HL-60/S4 (cell line): ENCODE measurements around the gene AQP3.
"Not testable (repeated sequence)": the region's sequence is repeated elsewhere in the genome, so short reads cannot be mapped to it uniquely, and the experiment has no call there.

Source experiments
- in situ Hi-C: fragments of 300-500 bp; cut with MboI; formaldehyde crosslinking; loops from 2 replicates; pipeline ENCODE4 v1.14.3; 2022; ENCODE audit warnings: low sequenced_read_pairs

AQP3 gene

DNA sequence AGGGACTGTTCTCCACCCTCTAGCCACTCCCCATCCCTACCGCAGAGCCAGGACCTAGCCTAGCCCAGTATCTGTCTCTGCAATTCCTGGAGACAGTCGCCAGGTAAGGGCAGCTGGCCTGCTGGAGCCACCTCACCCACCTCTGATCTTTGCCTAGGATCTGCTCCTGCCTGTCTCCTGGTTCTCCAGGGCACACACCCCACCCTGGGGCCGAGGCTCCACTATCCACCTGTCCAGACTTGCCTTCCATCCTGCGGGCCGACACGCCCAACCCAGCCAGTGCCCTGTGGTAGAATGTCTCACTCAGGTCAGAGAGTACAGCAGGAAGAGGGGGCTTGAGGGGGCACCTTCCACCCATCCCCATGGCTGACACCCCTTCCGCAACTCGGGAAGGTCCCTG, 29.3 kb downstream of the AQP3 start:
- in situ Hi-C loops: no loop called here

DNA sequence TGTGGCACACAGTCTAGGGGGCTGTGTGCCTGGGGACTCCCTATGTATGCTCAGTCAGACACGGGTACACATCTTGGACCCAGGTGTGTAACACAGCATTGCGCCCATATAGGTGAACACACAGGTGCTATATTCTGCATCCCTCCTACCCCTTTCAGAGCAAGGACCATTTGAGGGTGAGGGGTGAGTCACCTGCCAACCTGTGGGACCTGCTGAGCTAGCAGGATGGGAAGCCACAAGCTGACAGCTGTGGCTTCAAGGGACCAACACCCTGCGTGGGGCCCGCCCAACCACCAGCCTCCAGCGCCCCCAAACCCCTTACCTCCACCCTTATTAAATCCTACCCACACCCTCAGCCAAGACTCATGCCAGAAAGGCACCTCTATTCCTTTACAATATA, 30.4 kb downstream of the AQP3 start:
- in situ Hi-C loops: no loop called here

DNA sequence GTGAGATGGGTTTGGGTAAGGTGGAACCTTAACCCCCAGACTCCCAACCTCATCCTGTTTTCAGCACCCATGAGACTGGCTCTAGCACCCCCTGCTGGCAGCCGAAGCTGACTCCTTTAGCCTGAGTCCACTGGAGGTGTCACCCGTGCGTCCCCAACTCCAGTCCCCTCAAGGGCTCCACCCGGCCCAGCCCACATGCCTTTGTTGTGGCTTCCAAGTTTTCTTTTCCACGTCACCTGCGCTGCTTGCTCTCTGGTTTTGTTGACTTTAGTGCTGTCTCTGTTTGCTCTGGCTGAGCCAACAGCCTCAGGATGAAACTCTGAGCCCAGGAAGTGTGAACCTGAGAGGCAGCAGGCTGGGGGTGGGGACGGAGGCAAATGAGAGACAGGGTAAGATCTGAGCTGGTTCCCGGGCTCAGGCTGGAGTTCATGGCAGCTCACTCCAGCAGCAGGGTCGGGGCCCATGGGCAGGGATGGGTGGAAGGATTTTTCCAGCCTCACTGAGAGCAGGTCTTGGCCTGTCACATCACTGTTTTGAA, 31.8 kb downstream of the AQP3 start:
- in situ Hi-C loops: no loop called here

DNA sequence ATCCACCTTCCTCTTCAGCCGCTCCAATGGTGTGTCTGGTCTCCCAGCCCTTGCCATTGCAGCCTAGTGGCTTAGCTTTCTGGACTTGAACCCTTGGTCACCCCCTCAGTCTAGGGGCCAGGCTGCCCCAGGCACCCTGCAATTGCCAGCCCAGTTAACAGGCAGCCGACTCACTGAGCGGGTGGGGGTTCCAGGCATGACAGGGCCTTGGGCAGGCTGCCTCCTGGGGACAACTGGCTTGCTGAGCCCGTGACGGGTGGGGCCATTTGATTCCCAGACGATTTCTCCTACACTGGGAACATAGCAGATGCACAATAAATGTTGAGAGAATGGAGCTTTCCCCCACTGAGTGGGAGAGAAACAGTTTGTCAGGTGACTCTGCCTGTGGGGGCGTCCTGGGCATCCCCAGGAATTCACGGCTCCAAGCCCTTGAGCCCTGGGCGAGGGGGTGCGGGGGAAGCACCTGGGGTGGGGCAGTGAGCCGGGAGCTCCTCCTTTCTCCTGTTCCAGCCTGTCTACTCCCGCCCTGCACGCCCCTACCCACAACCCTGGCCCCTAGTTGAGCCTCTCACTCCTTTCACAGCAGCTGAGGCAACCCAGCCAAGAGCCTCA, 32.4 kb downstream of the AQP3 start:
- in situ Hi-C loops: no loop called here

DNA sequence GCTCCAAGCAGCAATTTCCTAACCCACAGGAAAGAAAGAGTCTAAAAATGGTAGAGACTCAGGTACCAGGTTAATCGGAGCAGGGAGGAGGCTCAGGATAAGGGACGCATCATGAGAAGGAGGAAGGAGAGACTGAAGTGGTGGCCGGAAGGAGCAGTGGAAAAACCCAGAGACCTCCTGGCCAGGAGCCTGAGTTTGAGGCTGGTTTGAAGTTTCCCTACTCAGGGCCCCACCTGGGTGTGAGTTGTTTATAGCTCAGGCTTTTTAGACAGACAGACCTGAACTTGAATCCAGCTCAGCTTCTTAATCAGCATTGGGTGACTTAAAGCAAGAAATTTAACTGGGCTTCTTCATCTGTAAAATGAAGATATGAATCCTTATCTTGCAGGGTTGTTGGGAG, 33.1 kb downstream of the AQP3 start:
- in situ Hi-C loops: no loop called here

DNA sequence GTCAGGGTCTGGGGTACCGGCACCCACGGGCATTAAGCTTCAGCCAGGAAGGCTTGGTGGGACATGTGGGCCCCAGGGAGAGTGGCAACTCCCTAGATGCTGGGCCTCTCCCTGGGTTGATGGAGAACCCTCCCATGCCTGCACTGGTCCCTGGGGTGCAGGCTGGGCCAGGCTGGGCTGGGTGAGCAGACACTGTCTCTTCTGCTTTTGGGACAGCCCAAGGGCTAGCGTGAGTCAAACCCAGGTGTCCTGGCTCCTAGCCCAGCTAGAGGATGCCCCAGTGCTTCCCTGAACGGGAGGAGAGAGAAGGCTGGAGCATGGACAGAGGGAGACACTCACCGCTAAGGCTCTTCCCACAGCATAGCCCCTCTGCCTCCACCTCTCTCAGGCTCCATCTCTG, 39.3 kb downstream of the AQP3 start:
- in situ Hi-C loops: no loop called here

DNA sequence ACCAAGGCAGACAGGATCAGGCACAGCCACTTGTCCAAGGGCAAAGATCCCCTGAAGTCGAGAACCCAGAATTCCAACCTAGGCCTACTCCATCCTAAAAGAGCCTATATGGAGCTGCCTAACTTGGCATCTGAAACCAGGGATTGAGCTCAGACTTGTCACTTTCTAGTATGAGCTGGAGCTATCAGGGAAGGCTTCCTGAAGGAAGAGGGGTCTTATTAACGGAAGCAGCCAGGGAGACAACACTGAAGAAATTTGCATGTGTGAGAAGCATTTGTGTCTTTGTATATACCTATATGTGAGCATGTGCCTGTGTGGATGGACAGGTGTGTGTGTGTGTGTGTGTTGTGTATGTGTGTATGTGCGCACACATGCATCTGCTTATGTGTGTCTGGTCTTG, 40.3 kb downstream of the AQP3 start:
- in situ Hi-C loops: no loop called here

DNA sequence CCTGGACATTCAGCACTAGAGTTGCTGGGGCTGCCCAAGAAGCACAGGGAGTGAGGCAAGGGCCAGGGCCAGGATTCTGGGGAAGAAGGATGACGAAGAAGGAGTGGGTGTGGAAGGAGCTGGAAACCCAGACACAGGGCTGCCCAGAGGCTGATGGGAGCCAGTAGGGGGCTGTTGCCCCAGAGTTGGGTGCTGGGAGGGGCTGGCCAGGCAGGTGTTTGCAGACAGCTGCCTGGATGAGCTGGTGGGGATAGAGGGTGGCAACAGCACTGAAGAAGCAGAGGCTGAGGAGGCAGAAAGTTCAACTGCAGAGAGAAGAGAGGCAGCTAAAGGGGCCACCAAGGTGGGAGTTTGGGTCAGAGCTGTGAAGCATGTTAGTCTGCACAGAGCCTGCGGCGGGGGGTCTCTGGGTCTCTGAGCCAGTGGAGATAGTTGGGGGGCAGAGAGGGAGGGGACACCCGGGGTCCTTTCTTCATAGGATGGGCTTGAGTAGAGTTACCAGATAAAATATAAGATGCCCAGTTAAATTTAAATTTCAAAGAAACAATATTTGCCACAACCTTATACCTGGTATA, 42.5 kb downstream of the AQP3 start:
- in situ Hi-C loops: no loop called here

DNA sequence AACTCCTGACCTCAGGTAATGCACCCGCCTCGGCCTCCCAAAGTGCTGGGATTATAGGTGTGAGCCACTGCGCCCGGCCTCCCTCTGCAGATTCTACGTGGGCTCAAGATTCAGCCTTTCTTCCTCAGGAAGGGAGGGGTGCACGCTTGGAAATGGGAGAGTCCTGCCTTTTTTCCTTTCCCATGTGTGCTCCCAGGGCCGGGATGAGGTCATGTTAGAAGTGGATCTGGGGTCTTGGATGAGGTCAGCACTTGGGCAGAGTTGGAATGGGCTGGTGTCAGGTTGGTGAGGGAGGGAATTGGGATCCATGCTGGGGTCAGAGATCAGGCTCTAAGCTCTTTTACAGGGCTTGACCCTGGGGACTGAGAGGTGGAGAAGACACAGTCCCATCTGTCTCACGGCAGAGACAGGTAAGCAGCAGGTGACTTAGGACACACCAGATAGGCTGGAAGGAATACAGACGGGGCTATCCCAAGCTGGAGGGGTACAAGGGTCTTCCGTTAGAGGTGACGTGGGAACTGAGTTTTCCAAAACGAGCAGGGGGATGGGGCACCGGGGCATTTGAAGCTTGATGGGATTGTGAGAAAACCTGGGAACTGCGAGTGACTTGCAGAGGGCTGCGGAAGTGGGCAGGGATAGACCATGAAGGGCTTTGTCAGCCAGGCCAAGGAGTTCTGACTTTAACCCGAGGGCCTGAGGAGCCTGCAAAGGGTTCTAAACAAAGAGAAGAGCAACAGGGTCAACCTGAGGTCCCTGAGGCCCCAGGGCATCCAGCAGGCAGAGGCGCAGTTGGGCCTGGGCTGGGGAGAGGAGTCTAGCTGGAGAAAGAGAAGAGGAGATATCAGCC, 43.2 kb downstream of the AQP3 start:
- in situ Hi-C loops: no loop called here

DNA sequence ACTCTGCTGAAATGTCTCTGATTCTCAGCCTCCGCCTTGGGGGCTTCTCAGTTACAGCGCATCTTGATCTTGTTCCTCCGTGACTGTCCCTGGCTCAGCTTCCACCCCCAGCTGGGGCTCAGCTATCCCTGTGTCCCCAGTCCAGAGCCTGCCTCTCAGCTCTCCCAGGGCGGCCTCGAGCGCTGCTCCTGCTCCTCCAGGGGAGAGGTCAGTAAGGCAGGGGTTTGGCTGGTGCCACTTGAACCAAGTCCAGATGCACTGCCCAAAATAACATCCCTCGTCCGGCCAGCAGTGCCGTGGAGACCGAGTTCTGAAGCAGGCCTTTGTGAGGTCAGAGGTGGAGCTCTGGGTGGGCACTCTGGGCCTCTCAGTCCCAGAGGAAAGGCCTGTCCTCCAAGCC, 45.0 kb downstream of the AQP3 start, which contains the start of gene AQP7:
TSS of gene AQP7 (minus strand) at position 198 of the 400 bp plus-strand sequence. CDS start 1,306 bp downstream, outside the sequence.
- in situ Hi-C loops: not testable (repeated sequence)

DNA sequence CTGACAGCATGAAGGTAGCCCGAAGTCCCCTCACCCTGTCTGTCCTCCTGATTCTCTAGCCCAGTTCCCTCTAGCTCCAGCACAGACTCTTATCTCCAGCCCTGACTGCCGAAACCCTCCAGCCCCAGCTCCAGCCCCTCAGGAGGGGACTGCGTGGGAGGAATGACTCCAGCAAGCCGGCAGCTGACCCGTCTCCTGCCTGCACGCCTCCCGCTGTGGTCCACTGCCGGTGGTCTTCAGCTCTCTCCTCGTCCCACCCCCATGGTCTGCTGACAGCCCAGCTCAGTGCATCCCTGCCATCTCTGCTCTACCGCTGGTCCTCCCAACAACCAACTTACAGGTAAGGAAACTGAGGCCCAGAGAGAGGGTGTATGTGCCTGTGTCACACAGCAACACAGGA, 45.6 kb downstream of the AQP3 start:
- in situ Hi-C loops: not testable (repeated sequence)

DNA sequence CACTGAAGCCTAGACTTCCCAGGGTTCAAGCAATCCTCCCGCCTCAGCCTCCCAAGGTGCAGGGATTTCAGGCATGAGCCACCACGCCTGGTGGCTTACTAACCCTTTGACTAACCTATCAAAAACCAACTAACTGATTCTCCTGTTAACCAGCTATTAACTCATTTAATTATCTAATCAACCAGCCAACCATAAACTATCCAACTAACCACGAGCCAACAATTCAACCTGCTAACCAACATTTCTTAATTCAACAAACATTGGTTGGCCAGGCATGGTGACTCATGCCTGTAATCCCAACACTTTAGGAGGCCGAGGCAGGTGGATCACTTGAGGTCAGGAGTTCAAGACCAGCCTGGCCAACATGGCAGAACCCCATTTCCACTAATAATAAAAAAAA, 48.3 kb downstream of the AQP3 start:
- in situ Hi-C loops: not testable (repeated sequence)

DNA sequence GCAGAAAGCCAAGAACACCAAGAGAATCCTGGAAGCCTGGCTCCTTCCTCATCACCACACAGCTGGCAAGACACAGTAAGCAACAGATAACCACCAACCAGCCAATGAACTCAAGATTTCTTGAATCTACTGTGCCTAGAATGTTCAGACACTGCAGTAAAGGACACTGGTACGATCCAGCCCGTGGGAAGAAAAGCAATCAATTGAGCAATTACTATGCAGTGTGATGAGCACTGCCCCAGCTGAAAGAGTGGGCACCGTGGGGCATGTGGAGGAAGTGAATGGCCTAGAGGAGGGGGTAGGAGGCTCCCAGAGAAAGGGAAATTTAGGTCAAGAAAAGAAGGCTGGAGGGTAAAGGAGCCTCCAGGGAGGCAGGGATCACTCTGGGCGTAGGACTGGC, 49.6 kb downstream of the AQP3 start:
- in situ Hi-C loops: not testable (repeated sequence)

DNA sequence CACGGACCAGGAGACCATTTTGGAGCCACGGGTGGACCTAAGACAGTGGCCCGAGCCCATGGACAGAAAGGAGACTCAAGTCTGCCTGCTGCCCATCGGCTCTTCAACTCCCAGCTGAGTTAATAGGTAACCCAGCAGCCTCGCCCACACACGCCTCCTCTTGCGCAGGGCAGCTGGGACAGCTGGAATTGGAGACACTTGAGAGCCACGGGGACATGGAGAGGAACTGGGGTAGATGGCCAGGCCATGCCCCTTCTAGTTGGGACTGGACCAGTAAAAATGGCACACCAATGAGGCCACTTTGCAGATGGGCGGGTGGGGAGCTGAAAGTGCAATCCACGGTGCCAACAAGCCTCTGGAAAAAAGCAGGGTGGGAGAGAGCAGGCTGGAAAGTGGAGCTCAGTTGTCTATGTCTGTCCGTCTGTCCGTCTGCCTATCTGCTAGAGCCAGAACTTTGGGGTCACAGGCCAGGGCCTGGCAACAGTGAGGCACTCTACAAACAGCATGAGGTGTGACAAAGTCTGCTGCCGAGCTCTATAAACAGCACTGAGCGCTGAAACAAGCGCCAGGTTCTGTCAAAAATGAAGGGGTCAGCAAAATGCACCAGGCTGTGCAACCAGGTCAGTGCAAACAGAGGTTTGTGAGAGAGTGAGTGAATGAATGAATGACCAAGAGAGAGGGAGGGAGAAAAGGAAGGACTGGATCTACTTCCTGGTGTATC, 52.1 kb downstream of the AQP3 start:
- in situ Hi-C loops: not testable (repeated sequence)

DNA sequence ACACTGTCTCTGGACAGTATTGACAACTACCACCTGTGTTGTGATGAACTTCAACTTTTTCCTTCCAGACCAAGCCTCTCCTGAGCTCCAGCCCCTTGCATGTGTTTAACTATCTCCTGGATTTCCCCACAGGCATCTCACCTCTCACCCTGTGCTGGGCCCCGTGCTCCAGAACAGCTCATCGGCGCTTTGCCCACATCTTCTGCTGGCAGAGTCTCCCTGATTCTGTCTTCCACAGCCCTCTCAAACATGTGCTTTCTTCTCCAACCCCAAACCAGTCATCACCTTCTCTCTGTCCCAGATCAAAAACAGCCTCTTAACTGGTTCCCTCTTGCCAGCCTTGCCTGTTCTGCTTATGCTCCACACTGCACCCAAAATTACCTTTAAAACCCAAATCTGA, 53.4 kb downstream of the AQP3 start:
- in situ Hi-C loops: not testable (repeated sequence)

DNA sequence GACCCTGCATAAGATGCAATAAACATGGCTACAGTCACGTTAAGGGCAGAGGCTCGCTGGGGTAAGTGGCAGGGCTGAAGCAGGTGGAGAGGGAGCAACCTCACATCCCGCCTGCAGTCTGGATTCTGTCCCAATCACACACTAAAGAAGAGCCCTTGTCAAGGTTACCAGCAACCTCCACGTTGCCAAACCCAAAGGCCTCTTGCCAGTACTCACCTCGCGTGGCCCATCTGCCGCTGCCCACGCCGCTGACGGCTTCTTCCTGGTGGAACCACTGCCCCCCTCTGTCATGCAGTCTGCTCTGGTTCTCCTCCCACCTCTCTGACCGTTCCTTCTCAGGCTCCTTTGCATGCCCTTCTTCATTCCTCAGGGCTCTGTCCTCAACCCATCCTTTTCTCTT, 53.8 kb downstream of the AQP3 start:
- in situ Hi-C loops: no loop called here

DNA sequence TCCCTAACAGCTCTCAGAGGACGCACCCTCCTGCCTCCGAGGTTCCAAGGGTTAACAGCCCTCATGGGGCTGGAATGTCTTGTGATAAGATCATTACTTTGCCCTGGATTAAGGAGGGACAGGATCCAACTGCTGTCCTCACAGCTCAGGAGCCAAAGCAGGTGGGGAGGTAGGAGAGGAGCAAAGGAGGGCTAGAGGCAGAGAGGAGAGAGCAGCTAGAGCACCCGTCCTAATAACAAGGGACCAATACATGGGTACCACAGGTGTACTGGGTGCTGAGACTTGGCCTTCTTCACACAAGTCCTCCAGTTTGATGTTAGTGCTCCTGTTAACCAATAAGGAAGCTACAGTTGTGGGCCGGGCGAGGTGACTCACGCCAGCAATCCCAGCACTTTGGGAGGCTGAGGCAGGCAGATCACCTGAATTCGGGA, 54.8 kb downstream of the AQP3 start:
- in situ Hi-C loops: not testable (repeated sequence)
